Measurements from ENCODE around the gene FSD1.
"Not testable (repeated sequence)": the region's sequence is repeated elsewhere in the genome, so short reads cannot be mapped to it uniquely, and the experiment has no call there.

The FSD1 gene

GRCh38 chr19:4304538-4305256 lies at the start of gene FSD1:
Gene FSD1 (plus strand): TSS chr19:4304598. CDS start chr19:4304747, 149 bp downstream.
- peak; percentile 15 to 66 for DNase-seq (ENCODE audit: low read depth in 1 of 2, low spot score in 1 of 2)

GRCh38 chr19:4256563-4256962 lies 47.8 kb upstream of the FSD1 start:
- DNase-seq (ENCODE audit: low read depth in 1 of 2, low spot score in 1 of 2) = no peak

- no peak for DNase-seq (ENCODE audit: low read depth in 1 of 2, low spot score in 1 of 2)
Measured at GRCh38 chr19:4257025-4257424, 47.4 kb upstream of the FSD1 start.

- no peak for DNase-seq (ENCODE audit: low read depth in 1 of 2, low spot score in 1 of 2)
Measured at GRCh38 chr19:4258181-4258580, 46.2 kb upstream of the FSD1 start.

- DNase-seq (ENCODE audit: low read depth in 1 of 2, low spot score in 1 of 2) = no peak
Measured at GRCh38 chr19:4260613-4261191, 43.7 kb upstream of the FSD1 start.

GRCh38 chr19:4264812-4265211 lies 39.6 kb upstream of the FSD1 start:
- DNase-seq (ENCODE audit: low read depth in 1 of 2, low spot score in 1 of 2) = no peak

GRCh38 chr19:4266253-4267000 lies 38.0 kb upstream of the FSD1 start:
- no peak for DNase-seq (ENCODE audit: low read depth in 1 of 2, low spot score in 1 of 2)

GRCh38 chr19:4267101-4267900 lies 37.1 kb upstream of the FSD1 start:
- DNase-seq (ENCODE audit: low read depth in 1 of 2, low spot score in 1 of 2) = peak; percentile 20 to 47

GRCh38 chr19:4267901-4268815 lies 36.2 kb upstream of the FSD1 start:
- no peak for DNase-seq (ENCODE audit: low read depth in 1 of 2, low spot score in 1 of 2)

GRCh38 chr19:4268816-4269430 lies 35.5 kb upstream of the FSD1 start:
- no peak for DNase-seq (ENCODE audit: low read depth in 1 of 2, low spot score in 1 of 2)

- no peak for DNase-seq (ENCODE audit: low read depth in 1 of 2, low spot score in 1 of 2)
Measured at GRCh38 chr19:4272894-4273293, 31.5 kb upstream of the FSD1 start.

GRCh38 chr19:4274321-4274686 lies 30.1 kb upstream of the FSD1 start:
- not testable (repeated sequence) for DNase-seq (ENCODE audit: low read depth in 1 of 2, low spot score in 1 of 2)

GRCh38 chr19:4277191-4277696 lies 27.2 kb upstream of the FSD1 start:
- DNase-seq (ENCODE audit: low read depth in 1 of 2, low spot score in 1 of 2) = no peak

- DNase-seq (ENCODE audit: low read depth in 1 of 2, low spot score in 1 of 2) = no peak
Measured at GRCh38 chr19:4278010-4278409, 26.4 kb upstream of the FSD1 start.

- DNase-seq (ENCODE audit: low read depth in 1 of 2, low spot score in 1 of 2) = no peak
Measured at GRCh38 chr19:4278419-4279266, 25.8 kb upstream of the FSD1 start, which contains the start of gene SHD. Gene SHD (plus strand): TSS chr19:4279266. CDS start chr19:4280064, 798 bp downstream.

GRCh38 chr19:4279267-4279529 lies 25.2 kb upstream of the FSD1 start:
- no peak for DNase-seq (ENCODE audit: low read depth in 1 of 2, low spot score in 1 of 2)

- no peak for DNase-seq (ENCODE audit: low read depth in 1 of 2, low spot score in 1 of 2)
Measured at GRCh38 chr19:4279530-4280422, 24.6 kb upstream of the FSD1 start.
